GM13977 (cell line): ENCODE results near the gene CA4.
"Not testable (repeated sequence)": the region's sequence is repeated elsewhere in the genome, so short reads cannot be mapped to it uniquely, and the experiment has no call there.

Experiments used
- DNase-seq: peaks from one replicate; pipeline ENCODE4 v3.0.0; 2012; ENCODE audit warnings: low spot score
- CTCF ChIP-seq: IDR thresholded peaks from 2 replicates; pipeline ENCODE4 v1.5.1; 2012; ENCODE audit warnings: mild to moderate bottlenecking, control low read depth; ENCODE audit not compliant: insufficient read depth; ENCODE audit errors: extremely low read depth, missing control alignments
- in situ Hi-C: fragments of 300-500 bp; cut with MboI; formaldehyde crosslinking; loops from one replicate; pipeline ENCODE4 v1.12.0; 2022; ENCODE audit warnings: low sequenced_read_pairs, low pct_unique_long_range_greater_than_20kb, mixed read lengths, inconsistent platforms; ENCODE audit not compliant: unreplicated experiment

The CA4 gene

GRCh38 chr17:60188759-60189158, 39.0 kb downstream of the CA4 start:
- in situ Hi-C loops, result no loop called here
- no peak for DNase-seq
- TF ChIP-seq CTCF, result no peak

- in situ Hi-C loops, DNase-seq: not testable (repeated sequence)
Measured at GRCh38 chr17:60190032-60190431, 40.3 kb downstream of the CA4 start.

GRCh38 chr17:60193032-60193431, 43.3 kb downstream of the CA4 start:
- DNase-seq, in situ Hi-C loops: not testable (repeated sequence)

GRCh38 chr17:60193482-60193881, 43.7 kb downstream of the CA4 start:
- in situ Hi-C loops, result no loop called here
- no peak for TF ChIP-seq CTCF
- DNase-seq, result no peak

GRCh38 chr17:60194141-60194540, 44.4 kb downstream of the CA4 start:
- in situ Hi-C loops, DNase-seq: not testable (repeated sequence)

GRCh38 chr17:60198630-60199029, 48.9 kb downstream of the CA4 start:
- in situ Hi-C loops, DNase-seq: not testable (repeated sequence)

GRCh38 chr17:60205782-60206181, 56.0 kb downstream of the CA4 start:
- not testable (repeated sequence) for DNase-seq

GRCh38 chr17:60208302-60208701, 58.5 kb downstream of the CA4 start:
- DNase-seq, in situ Hi-C loops: not testable (repeated sequence)

More at GRCh38 chr17:60205782-60206181, 56.0 kb downstream of the CA4 start:
- in situ Hi-C loops, result not testable (repeated sequence)
